ENCODE measurements around the gene SERF2.
A peak's percentile ranks its signal among the peaks of the same experiment; 100 is the strongest.

The SERF2 gene

GRCh38 chr15:43824302-43825246 lies 32.5 kb downstream of the SERF2 start, which contains the start of gene MFAP1:
TSS of gene MFAP1 (minus strand) at chr15:43824690. CDS start at chr15:43824569, 121 bp downstream.
- TF ChIP-seq POLR2AphosphoS5 (IDR thresholded peaks at IDR 0.05; ENCODE audit: low read depth, low read length) (peak; percentile 98), TAF1 (IDR thresholded peaks at IDR 0.05; ENCODE audit: borderline replicate concordance, insufficient read depth, low read length) (peak; percentile 92; the same call in 1 of the 2 replicates), FOXP2 (optimal IDR thresholded peaks at IDR 0.05; ENCODE audit: borderline replicate concordance, extremely low read depth, extremely low read length, insufficient read depth) (no peak), SIN3A (IDR thresholded peaks at IDR 0.05; ENCODE audit: borderline replicate concordance, insufficient read depth, low read length) (peak; percentile 92; the same call in 1 of the 2 replicates)
- TF ChIP-seq, protein P1, sequence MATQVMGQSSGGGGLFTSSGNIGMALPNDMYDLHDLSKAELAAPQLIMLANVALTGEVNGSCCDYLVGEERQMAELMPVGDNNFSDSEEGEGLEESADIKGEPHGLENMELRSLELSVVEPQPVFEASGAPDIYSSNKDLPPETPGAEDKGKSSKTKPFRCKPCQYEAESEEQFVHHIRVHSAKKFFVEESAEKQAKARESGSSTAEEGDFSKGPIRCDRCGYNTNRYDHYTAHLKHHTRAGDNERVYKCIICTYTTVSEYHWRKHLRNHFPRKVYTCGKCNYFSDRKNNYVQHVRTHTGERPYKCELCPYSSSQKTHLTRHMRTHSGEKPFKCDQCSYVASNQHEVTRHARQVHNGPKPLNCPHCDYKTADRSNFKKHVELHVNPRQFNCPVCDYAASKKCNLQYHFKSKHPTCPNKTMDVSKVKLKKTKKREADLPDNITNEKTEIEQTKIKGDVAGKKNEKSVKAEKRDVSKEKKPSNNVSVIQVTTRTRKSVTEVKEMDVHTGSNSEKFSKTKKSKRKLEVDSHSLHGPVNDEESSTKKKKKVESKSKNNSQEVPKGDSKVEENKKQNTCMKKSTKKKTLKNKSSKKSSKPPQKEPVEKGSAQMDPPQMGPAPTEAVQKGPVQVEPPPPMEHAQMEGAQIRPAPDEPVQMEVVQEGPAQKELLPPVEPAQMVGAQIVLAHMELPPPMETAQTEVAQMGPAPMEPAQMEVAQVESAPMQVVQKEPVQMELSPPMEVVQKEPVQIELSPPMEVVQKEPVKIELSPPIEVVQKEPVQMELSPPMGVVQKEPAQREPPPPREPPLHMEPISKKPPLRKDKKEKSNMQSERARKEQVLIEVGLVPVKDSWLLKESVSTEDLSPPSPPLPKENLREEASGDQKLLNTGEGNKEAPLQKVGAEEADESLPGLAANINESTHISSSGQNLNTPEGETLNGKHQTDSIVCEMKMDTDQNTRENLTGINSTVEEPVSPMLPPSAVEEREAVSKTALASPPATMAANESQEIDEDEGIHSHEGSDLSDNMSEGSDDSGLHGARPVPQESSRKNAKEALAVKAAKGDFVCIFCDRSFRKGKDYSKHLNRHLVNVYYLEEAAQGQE (IDR thresholded peaks at IDR 0.05; ENCODE audit: insufficient read depth in 1 of 2, low read depth in 2 of 2, low read length in 2 of 2), result no peak; a peak in 1 of 4 replicates

- TF ChIP-seq SIN3A (IDR thresholded peaks at IDR 0.05; ENCODE audit: borderline replicate concordance, insufficient read depth, low read length), result no peak
- no peak for TF ChIP-seq TAF1 (IDR thresholded peaks at IDR 0.05; ENCODE audit: borderline replicate concordance, insufficient read depth, low read length)
- TF ChIP-seq, protein P1 (IDR thresholded peaks at IDR 0.05; ENCODE audit: insufficient read depth in 1 of 2, low read depth in 2 of 2, low read length in 2 of 2), result no peak
- TF ChIP-seq POLR2AphosphoS5 (IDR thresholded peaks at IDR 0.05; ENCODE audit: low read depth, low read length), result no peak
- no peak for TF ChIP-seq FOXP2 (optimal IDR thresholded peaks at IDR 0.05; ENCODE audit: borderline replicate concordance, extremely low read depth, extremely low read length, insufficient read depth)
Observed at GRCh38 chr15:43826029-43826507, 33.9 kb downstream of the SERF2 start.

DNA sequence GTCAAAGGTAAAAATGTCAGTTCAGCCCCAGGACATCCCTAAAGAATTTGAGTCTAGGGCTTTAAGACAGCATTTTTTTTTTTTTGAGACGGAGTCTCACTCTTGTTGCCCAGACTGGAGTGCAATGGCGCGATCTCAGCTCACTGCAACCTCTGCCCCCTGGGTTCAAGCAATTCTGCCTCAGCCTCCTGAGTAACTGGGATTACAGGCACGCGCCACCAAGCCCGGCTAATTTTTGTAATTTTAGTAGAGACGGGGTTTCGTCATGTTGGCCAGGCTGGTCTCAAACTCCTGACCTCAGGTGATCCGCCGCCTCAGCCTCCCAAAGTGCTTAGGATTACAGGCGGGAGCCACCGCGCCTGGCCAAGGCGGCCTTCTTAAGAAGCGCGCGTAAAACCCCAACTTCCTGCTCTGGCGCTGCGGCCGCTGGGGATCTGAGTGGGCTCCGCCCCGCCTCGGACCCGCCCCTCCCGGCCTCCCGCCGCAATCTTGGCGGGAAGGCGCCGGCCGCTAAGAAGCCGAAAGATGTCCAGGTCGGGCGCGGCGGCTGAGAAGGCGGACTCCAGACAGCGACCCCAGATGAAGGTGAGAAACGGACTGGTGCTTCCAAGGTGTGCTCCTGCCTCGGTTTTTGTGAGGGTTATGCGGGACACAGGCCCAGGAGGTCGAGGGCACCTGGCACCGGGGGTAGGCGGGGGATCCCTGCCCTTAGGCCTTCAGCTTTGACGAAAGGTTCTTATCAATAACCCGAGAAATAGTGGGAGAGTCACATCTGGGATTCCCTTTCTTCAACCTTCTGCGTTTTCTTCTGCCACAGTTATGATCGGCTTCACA lies 34.6 kb downstream of the SERF2 start, which contains the start of gene WDR76:
Gene WDR76 (plus strand): TSS at position 495 of the 834 bp plus-strand sequence. CDS start 31 bp downstream, at position 526.
- TF ChIP-seq POLR2AphosphoS5 (IDR thresholded peaks at IDR 0.05; ENCODE audit: low read depth, low read length), result 0 out of 2 replicates have a peak, but pooled peaks have one; percentile 26
- TF ChIP-seq, protein P1 (IDR thresholded peaks at IDR 0.05; ENCODE audit: insufficient read depth in 1 of 2, low read depth in 2 of 2, low read length in 2 of 2), result no peak

DNA sequence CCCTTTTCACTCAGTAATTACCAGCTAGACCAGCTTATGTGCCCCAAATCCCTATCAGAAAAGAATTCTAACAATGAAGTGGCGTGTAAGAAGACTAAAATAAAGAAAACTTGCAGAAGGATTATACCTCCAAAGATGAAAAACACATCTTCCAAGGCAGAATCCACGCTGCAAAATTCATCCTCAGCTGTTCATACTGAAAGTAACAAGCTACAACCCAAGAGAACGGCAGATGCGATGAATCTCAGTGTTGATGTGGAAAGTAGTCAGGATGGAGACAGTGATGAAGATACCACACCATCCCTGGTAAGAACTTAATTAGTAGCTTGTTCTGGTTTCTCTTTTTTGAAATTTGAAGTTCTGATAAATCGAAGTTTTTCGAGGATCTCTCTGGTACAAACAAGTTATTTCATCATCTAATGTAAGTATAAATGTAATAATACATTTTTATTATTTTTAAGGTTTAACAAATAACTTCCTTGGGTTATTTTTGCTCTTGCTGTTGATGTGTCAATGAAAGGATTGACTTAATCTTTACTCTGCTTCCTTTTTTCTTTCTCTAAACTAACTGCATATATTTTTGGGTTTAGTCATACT lies 36.0 kb downstream of the SERF2 start:
- TF ChIP-seq TAF1 (IDR thresholded peaks at IDR 0.05; ENCODE audit: borderline replicate concordance, insufficient read depth, low read length) (no peak), POLR2AphosphoS5 (IDR thresholded peaks at IDR 0.05; ENCODE audit: low read depth, low read length) (no peak), SIN3A (IDR thresholded peaks at IDR 0.05; ENCODE audit: borderline replicate concordance, insufficient read depth, low read length) (no peak), FOXP2 (optimal IDR thresholded peaks at IDR 0.05; ENCODE audit: borderline replicate concordance, extremely low read depth, extremely low read length, insufficient read depth) (no peak)
- TF ChIP-seq, protein P1 (IDR thresholded peaks at IDR 0.05; ENCODE audit: insufficient read depth in 1 of 2, low read depth in 2 of 2, low read length in 2 of 2), result no peak
